K562 (cell line): ENCODE data around the gene KCNH2. TPM values are rescaled to one million over a fixed set of nuclear protein-coding genes. Genes with fewer than 3 reads are reported as not detected.

Source experiments
- ATAC-seq: fragments of 200-7000 bp; cut with Tn5 transposase; 3 replicates; pipeline ENCODE4 v1.9.1; 2020; ENCODE audit warnings: moderate library complexity
- BruUV-seq: library from RNA; stranded (reverse); fragments of 400-500 nt; replicated peaks from 2 replicates; lab custom pipeline; 2021; lab: Mats Ljungman, UMichigan
- CTCF ChIA-PET: fragments of 300-600 bp; formaldehyde crosslinking; extraction: SDS; loops from one replicate; lab custom pipeline; 2021; ENCODE audit warnings: low intra/inter-chr PET ratio; lab: Yijun Ruan, JAX
- POLR2A ChIA-PET: fragments of 300-600, 350-650 bp; sonication (Branson Sonifier 250); formaldehyde crosslinking; extraction: SDS; loops from one replicate; lab custom pipeline; 2021; ENCODE audit warnings: antibody characterized with exemption, inconsistent platforms; lab: Yijun Ruan, JAX
- DNase-seq, 4 experiments: peaks; one replicate each; pipeline versions ENCODE4 v3.0.0 to v3.0.0-alpha.2; 2011 to 2018; ENCODE audit warnings: low spot score in 3 of 4, mixed read lengths in 3 of 4; ENCODE audit errors: extremely low read depth in 1 of 4
- FAIRE-seq: peaks from 2 replicates; lab custom pipeline; 2011; peaks lifted over from hg19 to GRCh38; lab: Jason Lieb, UNC
- H2AFZ ChIP-seq: 2 replicates; pipeline ENCODE4 v1.6.0; 2011; ENCODE audit warnings: low read depth, low read length, control low read depth, inconsistent platforms
- H3K27ac ChIP-seq: fragments of 200-600 bp; 3 replicates; pipeline ENCODE4 v1.8.0; 2011; ENCODE audit warnings: low read depth, mild to moderate bottlenecking, control low read depth, inconsistent platforms, low read length, moderate library complexity, mixed read lengths; ENCODE audit errors: extremely low read depth
- H3K27me3 ChIP-seq, 2 experiments: fragments of 300-600 bp in 1 of 2; 2 replicates in 1 of 2; 3 replicates in 1 of 2; pipeline versions ENCODE4 v1.6.0 to v1.8.0; 2011; ENCODE audit warnings: inconsistent platforms in 2 of 2, low read length in 2 of 2, mild to moderate bottlenecking in 1 of 2, mixed read lengths in 1 of 2, moderate library complexity in 1 of 2; ENCODE audit not compliant: control insufficient read depth in 2 of 2, insufficient read depth in 2 of 2
- H3K36me3 ChIP-seq: fragments of 300-600 bp; 3 replicates; pipeline ENCODE4 v1.8.0; 2011; ENCODE audit warnings: mild to moderate bottlenecking, low read length, inconsistent platforms; ENCODE audit not compliant: control insufficient read depth, insufficient read depth
- H3K4me1 ChIP-seq, 2 experiments: fragments of 200-600 bp in 1 of 2; replicated peaks in 1 of 2; 2 replicates in 1 of 2; 3 replicates in 1 of 2; pipeline versions ENCODE4 v1.5.1 to v1.8.0; 2011; ENCODE audit warnings: inconsistent platforms in 2 of 2, low read length in 2 of 2, mild to moderate bottlenecking in 1 of 2, mixed read lengths in 1 of 2, moderate library complexity in 1 of 2; ENCODE audit not compliant: control insufficient read depth in 2 of 2, insufficient read depth in 2 of 2
- H3K4me2 ChIP-seq: 2 replicates; pipeline ENCODE4 v1.6.1; 2011; ENCODE audit warnings: low read length, control low read depth, inconsistent platforms, mixed read lengths; ENCODE audit not compliant: insufficient read depth
- H3K4me3 ChIP-seq: fragments of 200-600 bp; sonication (generic), shearing (Covaris generic); 2 replicates; pipeline ENCODE4 v1.5.1; 2016; ENCODE audit warnings: control low read depth, inconsistent platforms
- H3K79me2 ChIP-seq: fragments of 200-600 bp; 3 replicates; pipeline ENCODE4 v1.8.0; 2011; ENCODE audit warnings: low read length, inconsistent platforms; ENCODE audit not compliant: control insufficient read depth, insufficient read depth
- H3K9ac ChIP-seq, 2 experiments: 2 replicates each; pipeline versions ENCODE4 v1.6.0 to v1.6.1; 2011; ENCODE audit warnings: low read depth in 2 of 2, low read length in 2 of 2, control low read depth in 1 of 2, inconsistent platforms in 1 of 2, mild to moderate bottlenecking in 1 of 2, mixed read lengths in 1 of 2; ENCODE audit not compliant: insufficient read depth in 1 of 2
- H3K9me1 ChIP-seq: one replicate; pipeline ENCODE4 v1.6.0; 2011; ENCODE audit warnings: inconsistent platforms, mild to moderate bottlenecking, low read length, moderate library complexity; ENCODE audit not compliant: control insufficient read depth, insufficient read depth
- H3K9me3 ChIP-seq: replicated peaks from 2 replicates; pipeline ENCODE4 v1.5.1; 2011; ENCODE audit warnings: low read depth, low read length, inconsistent platforms; ENCODE audit not compliant: control insufficient read depth, insufficient read depth
- H4K20me1 ChIP-seq: replicated peaks from 2 replicates; pipeline ENCODE4 v1.6.1; 2011; ENCODE audit warnings: low read length, inconsistent platforms, mixed read lengths; ENCODE audit not compliant: control insufficient read depth, insufficient read depth
- C11orf30 ChIP-seq: fragments of 450-650 bp; IDR thresholded peaks from 2 replicates; pipeline ENCODE4 v1.6.1; 2016; ENCODE audit warnings: low read depth, mild to moderate bottlenecking
- CXXC5 ChIP-seq: fragments of 250-450 bp; sonication (Bioruptor Pico); IDR thresholded peaks from 2 replicates; pipeline ENCODE4 v1.8.0; 2022; ENCODE audit warnings: inconsistent platforms, mild to moderate bottlenecking, moderate library complexity
- FOXK1 ChIP-seq: sonication (generic); formaldehyde crosslinking; IDR thresholded peaks from 2 replicates; pipeline ENCODE4 v1.8.0; 2022; ENCODE audit warnings: missing genetic modification reagents, mild to moderate bottlenecking, borderline replicate concordance
- RHOXF2B ChIP-seq: fragments of 250-450 bp; sonication (Bioruptor Pico); conservative IDR thresholded peaks from 2 replicates; pipeline ENCODE4 v1.5.1; 2021
- SREBF2 ChIP-seq: sonication (generic); formaldehyde crosslinking; IDR thresholded peaks from 2 replicates; pipeline ENCODE4 v1.4.0; 2020; ENCODE audit warnings: mild to moderate bottlenecking, missing genetic modification reagents
- ZEB2 ChIP-seq: fragments of 450-650 bp; IDR thresholded peaks from 2 replicates; pipeline ENCODE4 v1.6.1; 2016
- ZNF316 ChIP-seq: fragments of 450-650 bp; IDR thresholded peaks from 2 replicates; pipeline ENCODE4 v1.6.1; 2016
- WGBS: fragments of 100-300 bp; shearing (Covaris generic); methylation state at CpG from one replicate; pipeline ENCODE4 v1.1.6; 2016; ENCODE audit warnings: low coverage, mixed read lengths; ENCODE audit not compliant: insufficient coverage; ENCODE audit errors: missing lambda C conversion rate; 5-methylcytosine and 5-hydroxymethylcytosine counted together
- in situ Hi-C: fragments of 300-500 bp; cut with MboI; formaldehyde crosslinking; loops from 4 replicates; pipeline ENCODE4 v1.15.0; 2018; ENCODE audit warnings: inconsistent platforms, mixed read lengths
- intact Hi-C: fragments of 100-400 bp; cut with micrococcal nuclease; formaldehyde crosslinking; loops from 2 replicates; pipeline ENCODE4 v1.14.2; 2022
- polyA plus RNA-seq, 8 experiments: library from polyadenylated mRNA; depleted of rRNA in 4 of 8; stranded (reverse) in 5 of 8; unstranded in 3 of 8; fragments of >200 nt; fragmentation: Nextera tagmentation in 2 of 8; fragmentation: Illumina TruSeq in 1 of 8; extraction: Ambion mirVana in 2 of 8; extraction: Trizol in 1 of 8; gene quantifications; 2 replicates each; pipeline versions ENCODE4 v1.2.1 to v1.2.3, GENCODE V29; 2011 to 2014; ENCODE audit warnings: inconsistent platforms in 1 of 8, missing spikeins in 1 of 8
- total RNA-seq, 7 experiments: library from RNA; depleted of rRNA in 6 of 7; stranded (reverse); fragments of >200 nt in 6 of 7; fragmentation: Illumina TruSeq in 2 of 7; extraction: Trizol in 2 of 7; gene quantifications; 2 replicates each; pipeline versions ENCODE4 v1.2.1 to v1.2.3, GENCODE V29; 2011 to 2021; ENCODE audit warnings: low replicate concordance in 1 of 7
- TF ChIP-seq, protein P1 (sequence below): fragments of 250-450 bp; sonication (Bioruptor Pico); IDR thresholded peaks from 2 replicates; pipeline ENCODE4 v1.5.1; 2021; ENCODE audit warnings: mild to moderate bottlenecking
- TF ChIP-seq, protein P2 (sequence below): fragments of 450-650 bp; IDR thresholded peaks from 2 replicates; pipeline ENCODE4 v1.6.1; 2016

Gene KCNH2
- total and polyA plus RNA-seq, 9 of the 15 experiments (the other 6 are each of a cell fraction or from before 2014, with no cell fraction given): 18.1 to 368 (median 218) TPM

GRCh38 chr7:150908173-150908572 lies 69.9 kb downstream of the KCNH2 start:
- intact Hi-C loops (no loop called here), in situ Hi-C loops (no loop called here)
- H3K79me2 ChIP-seq: no peaks in the 10 kb centered on the region
- no TSS peak for BruUV-seq
- H3K9ac ChIP-seq: no peak overlapping the region
- CTCF ChIA-PET: no interaction called here
- TF ChIP-seq ZEB2 (no peak), SREBF2 (CRISPR knock-in tag) (no peak), ZNF316 (peak; percentile 87), RHOXF2B (CRISPR knock-in tag) (no peak), C11orf30 (peak; percentile 52; the same call in 1 of the 2 replicates), FOXK1 (CRISPR knock-in tag) (no peak), CXXC5 (CRISPR knock-in tag) (no peak)
- TF ChIP-seq, protein P1, sequence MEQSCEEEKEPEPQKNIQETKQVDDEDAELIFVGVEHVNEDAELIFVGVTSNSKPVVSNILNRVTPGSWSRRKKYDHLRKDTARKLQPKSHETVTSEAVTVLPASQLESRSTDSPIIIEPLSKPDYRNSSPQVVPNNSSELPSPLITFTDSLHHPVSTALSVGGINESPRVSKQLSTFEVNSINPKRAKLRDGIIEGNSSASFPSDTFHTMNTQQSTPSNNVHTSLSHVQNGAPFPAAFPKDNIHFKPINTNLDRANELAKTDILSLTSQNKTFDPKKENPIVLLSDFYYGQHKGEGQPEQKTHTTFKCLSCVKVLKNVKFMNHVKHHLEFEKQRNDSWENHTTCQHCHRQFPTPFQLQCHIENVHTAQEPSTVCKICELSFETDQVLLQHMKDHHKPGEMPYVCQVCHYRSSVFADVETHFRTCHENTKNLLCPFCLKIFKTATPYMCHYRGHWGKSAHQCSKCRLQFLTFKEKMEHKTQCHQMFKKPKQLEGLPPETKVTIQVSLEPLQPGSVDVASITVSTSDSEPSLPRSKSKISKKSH: no peak
- TF ChIP-seq, protein P2, sequence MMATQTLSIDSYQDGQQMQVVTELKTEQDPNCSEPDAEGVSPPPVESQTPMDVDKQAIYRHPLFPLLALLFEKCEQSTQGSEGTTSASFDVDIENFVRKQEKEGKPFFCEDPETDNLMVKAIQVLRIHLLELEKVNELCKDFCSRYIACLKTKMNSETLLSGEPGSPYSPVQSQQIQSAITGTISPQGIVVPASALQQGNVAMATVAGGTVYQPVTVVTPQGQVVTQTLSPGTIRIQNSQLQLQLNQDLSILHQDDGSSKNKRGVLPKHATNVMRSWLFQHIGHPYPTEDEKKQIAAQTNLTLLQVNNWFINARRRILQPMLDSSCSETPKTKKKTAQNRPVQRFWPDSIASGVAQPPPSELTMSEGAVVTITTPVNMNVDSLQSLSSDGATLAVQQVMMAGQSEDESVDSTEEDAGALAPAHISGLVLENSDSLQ: no peak
- H2AFZ ChIP-seq: no peak overlapping the region
- no peaks in the 10 kb centered on the region for H3K9me3 ChIP-seq
- no peak overlapping the region for H3K4me3 ChIP-seq
- peaks cover 2 to 20% of the 10 kb centered on the region in 2 experiments; a peak in 2 of 5 replicates for H3K27me3 ChIP-seq
- peaks cover 5% of the 10 kb centered on the region in 2 experiments; a peak in 4 of 5 replicates for H3K4me1 ChIP-seq
- DNase-seq: no peak
- H3K36me3 ChIP-seq: no peaks in the 10 kb centered on the region
- H3K4me2 ChIP-seq: no peak overlapping the region
- POLR2A ChIA-PET: interaction anchor here (0.9 to 1.3 kb wide), 2 partner anchors 7 to 12 kb away, joined by 4 to 5 read pairs; no protein-coding TSS in a partner anchor
- no peak for ATAC-seq
- FAIRE-seq: no peak
- no peaks in the 10 kb centered on the region for H3K9me1 ChIP-seq
- 19% methylated on average over 2 of the region's 2 CpGs for WGBS
- H4K20me1 ChIP-seq: no peaks in the 10 kb centered on the region
- no peak overlapping the region for H3K27ac ChIP-seq
